ENCODE measurements around the gene ARHGAP19.

GRCh38 chr10:97226398-97226797 lies 66.0 kb downstream of the ARHGAP19 start:
- no peak for TF ChIP-seq CTCF (IDR thresholded peaks at IDR 0.05; ENCODE audit: poor library complexity)
- TF ChIP-seq EZH2 (IDR thresholded peaks at IDR 0.05; ENCODE audit: borderline replicate concordance) = no peak
